B cell (primary cell): ENCODE data around the gene CWC27. TPM values are rescaled to one million over a fixed set of nuclear protein-coding genes. Genes with fewer than 3 reads are reported as not detected.

Experiments
- ATAC-seq: fragments of 200-7000 bp; cut with Tn5 transposase; one replicate; pipeline ENCODE4 v1.10.0; 2021; ENCODE audit warnings: low read depth, mild to moderate bottlenecking, moderate number of reproducible peaks, moderate library complexity
- CTCF ChIA-PET: fragments of 350-600 bp; sonication (Branson Sonifier 250); formaldehyde crosslinking; loops from one replicate; lab custom pipeline; 2021; ENCODE audit warnings: antibody characterized with exemption, inconsistent platforms; lab: Charles Lee
- POLR2A ChIA-PET: fragments of 350-600 bp; sonication (Branson Sonifier 250); formaldehyde crosslinking; loops from one replicate; lab custom pipeline; 2021; ENCODE audit warnings: antibody characterized with exemption; lab: Charles Lee
- DNase-seq: peaks from one replicate; pipeline ENCODE4 v3.0.0; 2013
- H2AFZ ChIP-seq: 2 replicates; pipeline ENCODE4 v1.6.1; 2012; ENCODE audit warnings: mild to moderate bottlenecking, low read depth, low read length; ENCODE audit not compliant: insufficient read depth, poor library complexity, severe bottlenecking
- H3K27ac ChIP-seq, 2 donors: 1 replicate in 1 of 2; 2 replicates in 1 of 2; pipeline ENCODE4 v1.5.1; 2012 to 2013; ENCODE audit warnings: low read length in 2 of 2, mild to moderate bottlenecking in 2 of 2, moderate library complexity in 1 of 2
- H3K27me3 ChIP-seq, 4 experiments: fragments of 200-600 bp in 1 of 4; sonication (generic) in 1 of 4; replicated peaks in 1 of 4; 1 replicate in 2 of 4; 2 replicates in 2 of 4; pipeline versions ENCODE4 v1.6.1 to v1.7.0; 2013 to 2016; ENCODE audit warnings: low read length in 3 of 4, mild to moderate bottlenecking in 2 of 4, mixed read lengths in 1 of 4, moderate library complexity in 1 of 4; ENCODE audit not compliant: insufficient read depth in 4 of 4, control insufficient read depth in 3 of 4; ENCODE audit errors: control extremely low read depth in 1 of 4
- H3K36me3 ChIP-seq, 2 experiments: replicated peaks in 1 of 2; 1 replicate in 1 of 2; 2 replicates in 1 of 2; pipeline versions ENCODE4 v1.6.1 to v1.7.1; 2013; ENCODE audit warnings: low read length in 1 of 2; ENCODE audit not compliant: insufficient read depth in 2 of 2, control insufficient read depth in 1 of 2; ENCODE audit errors: control extremely low read depth in 1 of 2, extremely low read depth in 1 of 2
- H3K4me1 ChIP-seq, 2 donors: fragments of 200-600 bp in 1 of 2; sonication (generic) in 1 of 2; 1 replicate in 1 of 2; 2 replicates in 1 of 2; pipeline versions ENCODE4 v1.5.1 to v1.6.1; 2013 to 2017; ENCODE audit warnings: low read length in 2 of 2; ENCODE audit not compliant: control insufficient read depth in 2 of 2, insufficient read depth in 2 of 2
- H3K4me2 ChIP-seq: replicated peaks from 2 replicates; pipeline ENCODE3; 2012; ENCODE audit warnings: mild to moderate bottlenecking, low read depth, low read length; ENCODE audit not compliant: poor library complexity, severe bottlenecking
- H3K4me3 ChIP-seq, 5 experiments: fragments of 200-600 bp in 1 of 5; sonication (generic) in 1 of 5; 1 replicate in 3 of 5; 2 replicates in 2 of 5; pipeline versions ENCODE4 v1.5.1 to v1.7.0; 2011 to 2016; ENCODE audit warnings: low read length in 4 of 5, mild to moderate bottlenecking in 4 of 5, low read depth in 2 of 5, control low read depth in 1 of 5, moderate library complexity in 1 of 5; ENCODE audit not compliant: insufficient read depth in 1 of 5; ENCODE audit errors: control extremely low read depth in 1 of 5, extremely low read depth in 1 of 5
- H3K79me2 ChIP-seq: fragments of 200-600 bp; sonication (generic); one replicate; pipeline ENCODE4 v1.6.0; 2016; ENCODE audit warnings: low read length; ENCODE audit not compliant: control insufficient read depth, insufficient read depth
- H3K9ac ChIP-seq: fragments of 200-600 bp; sonication (generic); 2 replicates; pipeline ENCODE4 v1.6.1; 2017; ENCODE audit warnings: mild to moderate bottlenecking, low read length, moderate library complexity
- H3K9me3 ChIP-seq, 3 donors: one replicate each; pipeline versions ENCODE4 v1.6.1 to v1.7.1; 2013; ENCODE audit warnings: low read length in 2 of 3; ENCODE audit not compliant: control insufficient read depth in 2 of 3, insufficient read depth in 1 of 3; ENCODE audit errors: control extremely low read depth in 1 of 3
- H4K20me1 ChIP-seq: 2 replicates; pipeline ENCODE4 v1.6.0; 2012; ENCODE audit warnings: mild to moderate bottlenecking, low read length; ENCODE audit not compliant: insufficient read depth, control insufficient read depth, poor library complexity, severe bottlenecking
- H3K27ac Mint-ChIP-seq: one replicate; pipeline ENCODE4 v1.8.0; 2021; ENCODE audit warnings: mixed read lengths
- H3K27me3 Mint-ChIP-seq: one replicate; pipeline ENCODE4 v1.8.0; 2021; ENCODE audit warnings: mixed read lengths
- H3K4me1 Mint-ChIP-seq: one replicate; pipeline ENCODE4 v1.8.0; 2021; ENCODE audit warnings: mixed read lengths
- H3K4me3 Mint-ChIP-seq: one replicate; pipeline ENCODE4 v1.8.0; 2021; ENCODE audit warnings: mixed read lengths
- H3K9me3 Mint-ChIP-seq: one replicate; pipeline ENCODE4 v1.8.0; 2022; ENCODE audit warnings: mixed read lengths; ENCODE audit not compliant: insufficient read depth
- CTCF ChIP-seq: fragments of 200-600 bp; IDR thresholded peaks from one replicate; pipeline ENCODE4 v1.8.0; 2022; ENCODE audit warnings: antibody characterized with exemption, mild to moderate bottlenecking
- EZH2 ChIP-seq: IDR thresholded peaks from 2 replicates; pipeline ENCODE4 v1.6.1; 2012; ENCODE audit warnings: borderline replicate concordance, low read depth, mild to moderate bottlenecking, moderate library complexity, low read length; ENCODE audit not compliant: insufficient read depth, poor library complexity, severe bottlenecking
- WGBS: methylation state at CpG from one replicate; pipeline ENCODE4 v1.1.5; 2013; ENCODE audit warnings: missing lambda C conversion rate; ENCODE audit not compliant: insufficient coverage; 5-methylcytosine and 5-hydroxymethylcytosine counted together
- intact Hi-C: fragments of 100-400 bp; cut with micrococcal nuclease; formaldehyde crosslinking; loops from one replicate; pipeline ENCODE4 v1.10.0; 2022
- polyA plus RNA-seq: library from polyadenylated mRNA; depleted of rRNA; stranded (reverse); fragments of >200 nt; gene quantifications from 2 replicates; pipeline ENCODE4 v1.2.3, GENCODE V29; 2012
- total RNA-seq, 2 donors: library from RNA; stranded (reverse); fragments of 120-200 nt in 1 of 2; gene quantifications; 1 replicate in 1 of 2; 2 replicates in 1 of 2; pipeline versions ENCODE4 v1.2.3 to v1.2.4, GENCODE V29; 2013 to 2022

CWC27 gene
- total and polyA plus RNA-seq, 2 donors (not counting 1 experiment from before 2014, with no cell fraction given) = 6.6 to 30.5 TPM

DNA sequence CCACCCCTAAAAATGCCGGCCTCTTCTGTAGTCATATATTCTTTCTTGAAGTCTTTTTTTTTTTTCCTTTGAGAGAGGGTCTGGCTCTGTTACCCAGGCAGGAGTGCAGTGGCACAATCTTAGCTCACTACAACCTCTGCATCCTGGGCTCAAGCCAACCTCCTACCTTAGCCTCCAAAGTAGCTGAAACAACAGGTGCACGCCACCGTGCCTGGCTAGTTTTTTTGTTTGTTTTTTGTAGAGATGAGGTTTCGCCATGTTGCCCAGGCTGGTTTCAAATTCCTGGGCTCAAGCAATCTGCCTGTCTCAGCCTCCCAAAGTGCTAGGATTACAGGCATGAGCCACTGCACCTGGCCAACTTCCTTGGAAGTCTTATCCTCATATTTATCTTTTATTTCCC is 19.3 kb upstream of the CWC27 start:
- Mint-ChIP-seq H3K9me3 (no peaks in the 10 kb centered on the region), H3K27ac (no peak overlapping the region), H3K4me1 (peaks cover 9% of the 10 kb centered on the region), H3K27me3 (no peaks in the 10 kb centered on the region), H3K4me3 (no peak overlapping the region)
- peaks cover 9% of the 10 kb centered on the region in 2 experiments for H3K36me3 ChIP-seq
- ATAC-seq = no peak
- no peak for TF ChIP-seq CTCF
- TF ChIP-seq EZH2 = no peak
- intact Hi-C loops = no loop called here
- no peak overlapping the region for H3K9ac ChIP-seq
- CTCF ChIA-PET = interaction anchor here (1.3 kb wide), 1 partner anchor 114 kb away, joined by 3 read pairs; no protein-coding TSS in a partner anchor
- H3K4me1 ChIP-seq = no peaks in the 10 kb centered on the region
- H3K27ac ChIP-seq = no peak overlapping the region
- H4K20me1 ChIP-seq = no peaks in the 10 kb centered on the region
- DNase-seq = no peak
- POLR2A ChIA-PET = interaction anchor here (0.7 kb wide), 1 partner anchor 19 kb away, joined by 3 read pairs; the partner anchor contains the start of genes CWC27 and SREK1IP1
- H3K9me3 ChIP-seq = no peaks in the 10 kb centered on the region
- H3K4me2 ChIP-seq = no peak overlapping the region
- WGBS = no CpG with 5 or more reads among the region's 4 CpGs
- no peak overlapping the region for H3K4me3 ChIP-seq
- H2AFZ ChIP-seq = no peak overlapping the region
- H3K27me3 ChIP-seq = no peaks in the 10 kb centered on the region
- H3K79me2 ChIP-seq = peaks cover 3% of the 10 kb centered on the region

DNA sequence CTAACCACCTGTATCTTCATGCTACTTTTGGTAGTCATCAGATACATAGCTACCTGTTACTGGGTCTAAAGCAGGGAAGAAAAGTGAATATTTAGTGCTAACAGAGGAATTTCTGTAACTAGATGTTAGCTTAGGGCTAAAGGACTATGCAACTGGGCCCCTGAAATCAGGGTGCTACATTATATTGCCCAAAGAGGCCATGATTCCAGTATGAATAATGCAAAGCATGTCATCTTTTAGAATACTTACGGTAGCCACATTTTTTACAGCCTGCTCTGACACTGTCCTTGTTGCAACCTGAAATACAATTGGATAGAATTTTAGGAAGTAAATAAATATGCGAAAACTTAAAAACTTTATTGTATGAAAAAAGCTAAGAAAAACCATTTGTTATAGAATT is 14.7 kb upstream of the CWC27 start:
- no CpG with 5 or more reads among the region's 2 CpGs for WGBS
- H4K20me1 ChIP-seq = peaks cover 3% of the 10 kb centered on the region
- H2AFZ ChIP-seq = no peak overlapping the region
- no peak for DNase-seq
- H3K4me1 ChIP-seq = no peaks in the 10 kb centered on the region
- peaks cover 20% of the 10 kb centered on the region for H3K4me1 Mint-ChIP-seq
- H3K9ac ChIP-seq = no peak overlapping the region
- ChIA-PET CTCF (interaction anchor here (1.9 kb wide), 1 partner anchor 30 kb away, joined by 6 read pairs; no protein-coding TSS in a partner anchor), POLR2A (no interaction called here)
- TF ChIP-seq CTCF (no peak), EZH2 (no peak)
- H3K9me3 Mint-ChIP-seq = no peaks in the 10 kb centered on the region
- no peak overlapping the region for H3K27ac ChIP-seq
- no peaks in the 10 kb centered on the region for H3K9me3 ChIP-seq
- peaks cover 11% of the 10 kb centered on the region for H3K79me2 ChIP-seq
- H3K27me3 ChIP-seq = no peaks in the 10 kb centered on the region
- H3K27ac Mint-ChIP-seq = no peak overlapping the region
- no peaks in the 10 kb centered on the region for H3K27me3 Mint-ChIP-seq
- peaks cover 6 to 9% of the 10 kb centered on the region in 2 experiments for H3K36me3 ChIP-seq
- H3K4me3 ChIP-seq = no peak overlapping the region
- no peak overlapping the region for H3K4me2 ChIP-seq
- ATAC-seq = no peak
- no peak overlapping the region for H3K4me3 Mint-ChIP-seq
- intact Hi-C loops = no loop called here
